Skin of body (tissue), 2 donors: ENCODE data around the gene FAF2. TPM values are rescaled to one million over a fixed set of nuclear protein-coding genes. Genes with fewer than 3 reads are reported as not detected.
"Not testable (repeated sequence)": the region's sequence is repeated elsewhere in the genome, so short reads cannot be mapped to it uniquely, and the experiment has no call there.

Source experiments
- DNase-seq: peaks from one replicate; lab custom pipeline; 2025; lab: John Stamatoyannopoulos, UW
- total RNA-seq: library from RNA; depleted of rRNA; stranded (reverse); fragments of >200 nt; gene quantifications from one replicate; pipeline ENCODE4 v1.2.3, GENCODE V29; 2014

FAF2 gene, protein sequence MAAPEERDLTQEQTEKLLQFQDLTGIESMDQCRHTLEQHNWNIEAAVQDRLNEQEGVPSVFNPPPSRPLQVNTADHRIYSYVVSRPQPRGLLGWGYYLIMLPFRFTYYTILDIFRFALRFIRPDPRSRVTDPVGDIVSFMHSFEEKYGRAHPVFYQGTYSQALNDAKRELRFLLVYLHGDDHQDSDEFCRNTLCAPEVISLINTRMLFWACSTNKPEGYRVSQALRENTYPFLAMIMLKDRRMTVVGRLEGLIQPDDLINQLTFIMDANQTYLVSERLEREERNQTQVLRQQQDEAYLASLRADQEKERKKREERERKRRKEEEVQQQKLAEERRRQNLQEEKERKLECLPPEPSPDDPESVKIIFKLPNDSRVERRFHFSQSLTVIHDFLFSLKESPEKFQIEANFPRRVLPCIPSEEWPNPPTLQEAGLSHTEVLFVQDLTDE
- total RNA-seq: 32.4 TPM

DNA sequence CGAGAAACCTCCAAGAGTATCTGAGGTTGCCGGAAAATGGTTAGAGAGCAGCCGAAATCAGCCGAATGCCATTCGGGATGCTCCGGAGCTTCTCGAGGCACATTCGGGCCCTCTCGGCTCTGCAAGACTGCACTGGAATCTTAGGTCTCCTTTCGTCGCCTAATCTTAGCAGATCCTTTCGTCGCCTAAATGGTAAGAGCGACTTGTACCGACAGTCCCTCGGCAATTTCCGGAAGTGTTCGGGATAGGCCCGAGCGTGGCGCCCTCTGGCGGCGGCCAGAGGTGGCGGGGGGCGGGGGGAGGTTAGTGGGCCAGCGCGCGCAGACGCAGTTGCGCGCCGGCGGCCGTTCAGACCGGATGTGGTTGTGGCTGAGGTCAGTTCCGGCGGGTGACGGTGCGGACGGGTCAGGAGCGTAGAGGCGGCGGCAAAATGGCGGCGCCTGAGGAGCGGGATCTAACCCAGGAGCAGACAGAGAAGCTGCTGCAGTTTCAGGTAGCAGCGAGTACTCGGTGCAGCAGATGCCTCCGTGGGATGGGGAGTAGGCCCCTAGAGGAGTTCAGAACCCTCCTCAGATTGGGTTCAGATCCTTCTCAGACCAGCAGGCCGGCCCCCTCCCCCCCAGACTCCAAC is at the start of gene FAF2:
Gene FAF2 (plus strand): TSS at position 408 of the 631 bp plus-strand sequence. CDS start 23 bp downstream, at position 431.
- DNase-seq: peak; percentile 99

DNA sequence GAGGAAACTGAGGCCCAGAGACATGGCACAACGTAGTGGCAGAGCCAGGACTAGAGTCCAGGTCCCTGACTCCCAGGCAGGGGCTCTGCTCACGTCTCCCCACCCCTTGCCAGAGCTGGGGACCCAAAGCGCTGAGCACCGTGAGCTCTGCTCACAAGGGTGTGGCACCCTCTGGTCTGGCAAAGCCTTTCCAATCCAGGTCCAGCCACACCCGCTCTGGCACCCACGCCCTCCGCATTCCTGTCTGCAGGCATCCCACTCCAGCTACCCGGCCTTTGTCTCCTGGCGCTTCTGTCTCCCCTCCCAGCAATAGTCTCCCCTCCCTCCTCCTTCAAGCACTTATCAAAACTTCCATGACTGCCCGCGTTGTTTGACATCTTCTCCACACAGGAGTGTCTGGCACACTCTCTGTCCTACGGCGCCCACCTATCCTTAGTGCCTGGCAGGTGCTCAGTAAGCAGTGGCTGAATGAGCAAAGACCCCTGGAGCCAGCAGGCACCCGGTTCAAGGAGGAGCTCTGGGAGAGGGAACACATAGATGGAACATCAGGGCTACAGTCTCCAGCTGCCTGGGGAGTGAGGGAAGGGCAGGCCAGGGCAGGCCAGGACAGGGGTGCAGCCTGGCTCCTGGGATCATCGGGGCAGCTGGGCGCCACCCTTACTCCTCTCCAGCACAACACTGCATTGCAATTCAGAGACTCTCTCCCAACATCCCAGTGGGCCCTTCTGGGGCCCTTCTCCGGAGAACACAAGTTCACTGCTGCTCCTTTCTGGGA is 47.6 kb upstream of the FAF2 start:
- DNase-seq: no peak

DNA sequence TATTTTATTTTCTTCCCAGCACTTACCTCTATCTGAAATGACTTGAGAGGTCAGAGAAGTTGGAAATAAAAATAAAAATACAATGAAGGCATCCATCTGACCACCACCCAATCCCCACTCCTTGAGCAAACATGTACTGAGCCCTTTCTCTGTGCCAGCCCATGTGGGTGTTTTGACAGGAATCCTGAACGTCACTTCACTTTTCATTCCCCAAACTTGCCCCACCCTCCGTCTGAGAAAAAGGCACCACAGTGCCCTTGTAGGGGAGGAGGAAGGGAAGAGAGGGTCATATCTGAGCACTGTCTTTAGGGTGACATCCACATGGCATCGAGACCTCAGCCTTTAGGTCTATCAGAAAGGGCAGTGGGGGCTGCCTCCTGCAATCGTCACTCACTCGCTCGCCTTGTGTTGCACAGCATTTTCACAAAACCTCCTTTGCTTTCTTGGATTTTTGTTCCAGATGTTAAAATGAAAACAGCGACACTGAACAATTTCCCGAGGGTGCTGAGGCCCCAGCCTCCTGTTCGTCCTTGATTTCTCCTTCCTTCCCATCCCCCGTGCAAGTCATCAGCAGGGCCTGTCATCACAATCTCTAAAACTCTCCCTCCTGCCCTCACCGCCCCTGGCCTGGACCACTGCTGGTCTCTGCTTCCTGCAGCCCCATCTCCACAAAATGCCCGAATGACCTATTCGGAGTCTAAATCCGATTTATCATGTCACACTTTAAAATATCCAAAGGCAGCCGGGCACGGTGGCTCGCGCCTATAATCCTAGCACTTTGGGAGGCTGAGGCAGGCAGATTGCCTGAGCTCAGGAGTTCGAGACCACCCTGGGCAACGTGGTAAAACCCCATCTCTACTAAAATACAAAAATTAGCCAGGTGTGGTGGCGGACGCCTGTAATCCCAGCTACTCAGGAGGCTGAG is 46.6 kb upstream of the FAF2 start:
- no peak for DNase-seq

DNA sequence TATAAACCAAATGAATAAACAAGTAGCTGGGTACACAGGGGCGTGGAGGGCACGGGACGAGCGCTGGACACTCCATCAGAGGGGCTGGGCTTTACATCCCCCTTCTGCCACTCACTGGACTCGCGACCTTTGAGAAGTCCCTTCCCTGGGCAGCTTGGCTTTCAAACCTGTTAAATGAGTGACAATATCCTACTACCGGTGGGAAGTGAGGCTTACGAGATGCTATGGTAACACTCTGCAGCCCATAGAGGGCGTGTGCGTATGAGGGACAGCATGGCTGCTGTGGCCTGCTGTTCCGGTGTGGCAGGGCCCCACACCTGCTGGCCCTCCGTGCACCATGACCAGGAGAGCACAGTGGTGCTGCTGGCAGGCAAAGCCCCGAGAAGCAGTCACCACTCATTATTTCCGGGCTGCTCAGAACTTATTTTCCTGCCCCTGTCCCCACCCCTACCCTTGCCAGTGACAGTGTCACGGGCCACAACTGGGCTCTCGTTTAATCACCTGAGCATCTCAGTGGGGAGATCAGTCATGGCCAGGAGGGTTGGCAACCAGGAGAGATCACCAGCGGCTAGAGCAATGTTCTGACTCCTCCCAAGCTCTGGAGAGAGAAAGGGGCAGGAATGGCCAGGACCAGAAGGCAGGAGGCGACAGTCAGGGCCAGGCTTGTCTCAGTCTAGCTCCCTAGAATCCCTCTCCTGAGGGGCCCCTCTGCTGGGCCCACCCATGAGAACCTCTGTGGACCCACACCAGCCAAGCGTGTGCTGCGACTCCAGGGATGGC is 42.3 kb upstream of the FAF2 start:
- DNase-seq: no peak

DNA sequence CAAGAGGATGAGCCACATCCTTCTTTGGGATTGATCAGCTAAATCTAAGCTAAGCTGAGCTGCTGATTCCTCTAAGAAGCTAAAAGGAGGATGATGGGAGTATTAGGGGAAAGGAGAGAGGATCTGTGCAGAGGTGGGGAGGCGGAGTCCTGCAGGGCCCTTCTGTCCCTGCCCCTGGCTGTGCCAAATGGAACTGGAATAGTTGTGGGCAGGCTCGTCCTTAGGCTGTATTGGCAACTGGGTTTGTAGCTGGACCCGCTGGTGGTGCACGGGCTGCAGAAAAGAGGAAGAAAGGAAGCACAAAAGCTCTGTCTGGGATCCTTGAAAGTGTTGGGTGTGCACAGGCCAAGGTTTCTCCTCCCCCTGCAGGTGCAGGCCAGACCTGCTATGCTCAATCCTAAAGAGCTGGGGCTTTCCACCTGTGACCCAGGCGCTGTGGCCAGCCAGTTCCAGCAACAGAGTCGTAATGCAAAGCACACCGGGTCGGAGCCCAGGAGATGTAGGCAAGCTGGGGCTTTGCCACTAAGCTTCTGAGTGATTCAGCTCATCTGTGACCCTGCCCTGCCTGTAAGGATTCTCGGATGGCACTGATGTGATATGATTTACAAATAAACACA is 41.6 kb upstream of the FAF2 start:
- DNase-seq: no peak

DNA sequence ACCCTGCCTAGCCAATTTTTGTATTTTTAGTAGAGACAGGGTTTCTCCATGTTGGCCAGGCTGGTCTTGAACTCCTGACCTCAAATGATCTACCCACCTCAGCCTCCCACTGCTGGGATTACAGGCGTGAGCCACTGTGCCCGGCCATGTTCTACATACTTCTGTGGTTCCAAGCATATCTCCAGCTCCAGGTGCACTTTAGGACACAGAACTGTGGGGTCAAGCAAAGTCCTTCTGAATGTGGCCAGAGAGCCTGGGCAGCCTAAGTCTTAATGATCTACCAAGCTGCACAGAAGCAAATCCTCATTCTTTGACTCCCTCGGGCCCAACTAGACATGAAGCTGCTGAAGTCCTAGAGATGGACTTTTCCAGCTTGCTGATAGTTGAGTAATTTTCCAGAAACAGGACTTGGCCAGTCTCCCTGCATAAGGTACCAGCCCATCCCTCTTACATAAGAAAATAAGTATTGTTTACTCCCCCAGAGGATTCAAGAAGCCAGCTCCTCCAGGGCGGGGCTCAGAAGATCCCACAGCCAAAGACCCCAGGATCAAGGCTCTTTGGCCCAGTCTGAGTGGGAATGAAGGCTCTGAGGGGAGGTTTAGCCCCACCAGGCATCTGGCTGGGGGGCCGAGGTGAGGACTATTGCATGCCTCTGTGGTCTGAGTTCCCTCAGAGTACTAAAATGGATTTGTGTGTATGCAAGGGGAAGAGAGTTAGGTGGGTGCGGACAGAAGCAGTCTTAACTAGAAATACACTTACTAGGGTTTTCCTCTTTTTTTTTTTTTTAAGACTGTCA is 40.5 kb upstream of the FAF2 start:
- no peak for DNase-seq

DNA sequence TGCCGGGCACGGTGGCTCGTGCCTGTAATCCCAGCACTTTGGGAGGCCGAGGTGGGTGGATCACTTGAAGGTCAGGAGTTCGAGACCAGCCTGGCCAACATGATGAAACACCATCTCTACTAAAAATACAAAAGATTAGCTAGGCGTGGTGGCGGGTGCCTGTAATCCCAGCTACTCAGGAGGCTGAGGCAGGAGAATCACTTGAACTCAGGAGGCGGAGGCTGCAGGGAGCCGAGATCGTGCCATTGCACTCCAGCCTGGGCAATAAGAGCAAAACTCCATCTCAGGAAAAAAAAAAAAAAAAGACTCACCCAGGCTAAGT is 40.0 kb upstream of the FAF2 start:
- DNase-seq: not testable (repeated sequence)

DNA sequence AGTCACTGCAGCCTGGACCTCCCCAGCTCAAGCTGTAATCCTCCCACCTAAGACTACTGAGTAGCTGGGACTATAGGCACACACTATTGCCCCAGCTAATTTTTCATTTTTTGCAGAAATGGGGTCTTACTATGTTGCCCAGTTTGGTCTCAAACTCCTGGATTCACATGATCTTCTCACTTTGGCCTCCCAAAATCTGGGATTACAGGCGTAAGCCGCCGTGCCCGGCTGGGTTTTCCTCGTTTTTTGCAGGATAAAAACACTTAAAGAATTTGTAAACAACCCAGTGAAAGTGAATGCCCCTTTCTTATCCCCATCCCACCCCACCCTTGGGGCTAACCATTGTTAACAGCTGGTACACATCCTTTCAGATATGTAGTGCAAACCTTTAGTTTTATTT is 39.6 kb upstream of the FAF2 start:
- no peak for DNase-seq

DNA sequence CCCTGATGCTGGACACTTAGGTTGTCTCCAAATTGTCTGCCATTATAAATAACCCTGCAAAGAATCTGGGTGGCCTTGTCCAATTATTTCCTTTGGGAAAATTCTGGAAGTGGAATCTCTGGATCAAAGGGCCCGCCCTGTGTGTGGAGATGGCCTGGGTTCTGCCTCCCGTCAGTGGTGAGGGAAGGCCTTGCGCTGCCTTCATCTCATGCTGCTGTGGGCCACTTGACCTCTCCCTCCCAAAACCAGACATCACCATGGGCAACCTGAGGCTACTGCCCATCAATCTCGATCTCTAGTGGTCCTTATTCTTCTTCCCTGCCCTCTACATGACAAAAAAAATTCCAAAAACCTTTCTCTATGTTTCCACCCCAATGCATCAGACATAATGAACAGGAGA is 38.4 kb upstream of the FAF2 start:
- no peak for DNase-seq

DNA sequence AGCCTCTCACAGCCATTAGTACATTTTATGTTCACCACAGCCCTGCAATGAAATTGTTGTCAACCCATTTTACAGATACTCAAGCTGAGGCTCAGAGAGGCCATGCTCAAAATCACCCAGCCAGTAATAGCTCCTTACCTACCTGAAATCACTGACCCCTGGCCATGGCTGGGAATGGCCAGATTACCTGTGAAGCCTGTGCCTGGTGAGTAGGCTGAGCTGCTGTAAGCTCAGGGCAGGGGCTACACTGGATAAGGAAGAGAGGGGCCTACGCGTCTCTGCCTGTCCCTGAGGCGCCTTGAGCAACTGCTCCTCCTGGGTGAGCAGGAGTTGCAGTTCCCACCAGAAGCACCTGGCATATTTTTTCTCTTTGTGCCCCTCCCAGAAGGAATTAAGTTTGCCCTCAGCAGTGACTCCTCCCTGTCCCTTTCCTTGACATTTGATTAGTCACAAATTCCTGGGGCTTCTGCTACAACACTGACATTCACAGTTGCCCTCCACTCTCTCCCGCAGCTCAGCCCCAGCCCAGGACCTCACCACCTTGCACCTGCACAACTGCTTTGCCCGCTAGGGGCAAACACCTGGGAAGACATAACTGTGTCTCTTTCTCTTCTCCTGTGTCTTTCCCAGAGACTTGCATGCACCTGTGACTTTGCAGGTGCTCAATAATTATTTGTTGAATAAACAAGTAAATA is 37.6 kb upstream of the FAF2 start:
- DNase-seq: no peak

DNA sequence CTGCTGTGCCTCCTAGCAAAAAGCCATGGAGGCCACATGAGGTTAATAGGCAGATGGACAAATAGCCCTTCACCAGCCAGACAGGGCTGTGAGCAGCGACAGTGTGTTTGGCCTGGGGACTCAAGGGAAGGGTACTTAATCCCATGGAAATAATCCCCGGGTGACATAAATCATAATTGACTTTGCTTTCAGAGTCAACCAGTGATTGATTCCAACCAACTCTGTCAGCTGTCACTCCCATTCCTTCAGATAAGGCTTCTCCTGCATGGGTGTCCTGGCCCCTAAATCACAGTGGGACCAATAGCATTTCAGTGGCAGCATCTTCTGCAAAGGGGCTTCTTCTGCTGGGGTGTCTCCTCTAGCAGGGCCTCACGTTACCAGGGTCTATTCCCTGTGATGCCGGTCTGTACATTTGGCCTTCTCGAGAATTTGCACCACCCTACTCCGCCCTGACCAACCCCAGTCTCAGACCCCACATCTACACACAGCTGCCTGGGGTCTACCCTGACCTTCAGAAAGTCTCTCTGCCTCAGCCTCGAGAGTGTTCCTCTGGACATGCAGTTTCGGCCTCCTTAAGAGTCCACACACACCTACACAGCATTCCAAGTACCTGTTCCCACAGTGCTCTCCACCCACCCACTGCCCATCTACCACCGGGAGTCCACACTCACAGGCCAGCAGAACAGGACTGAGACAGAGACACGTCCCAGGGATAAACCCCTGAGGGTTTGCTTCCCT is 35.5 kb upstream of the FAF2 start:
- DNase-seq: no peak

DNA sequence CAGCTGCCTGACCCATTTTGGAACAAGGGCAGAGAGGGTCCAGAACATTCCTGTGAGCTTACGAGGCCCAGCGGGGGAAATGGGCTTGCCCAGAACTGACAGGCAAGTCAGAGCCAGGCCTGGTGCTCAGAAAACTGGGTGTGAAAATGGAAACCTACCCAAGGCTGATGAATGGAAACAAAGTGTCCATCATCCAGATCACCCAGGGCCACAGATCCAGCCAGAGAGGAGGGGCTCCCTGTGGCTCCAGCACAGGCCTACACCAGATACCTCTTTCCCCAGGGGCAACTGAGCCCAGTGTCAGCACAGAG is 35.0 kb upstream of the FAF2 start:
- DNase-seq: no peak

DNA sequence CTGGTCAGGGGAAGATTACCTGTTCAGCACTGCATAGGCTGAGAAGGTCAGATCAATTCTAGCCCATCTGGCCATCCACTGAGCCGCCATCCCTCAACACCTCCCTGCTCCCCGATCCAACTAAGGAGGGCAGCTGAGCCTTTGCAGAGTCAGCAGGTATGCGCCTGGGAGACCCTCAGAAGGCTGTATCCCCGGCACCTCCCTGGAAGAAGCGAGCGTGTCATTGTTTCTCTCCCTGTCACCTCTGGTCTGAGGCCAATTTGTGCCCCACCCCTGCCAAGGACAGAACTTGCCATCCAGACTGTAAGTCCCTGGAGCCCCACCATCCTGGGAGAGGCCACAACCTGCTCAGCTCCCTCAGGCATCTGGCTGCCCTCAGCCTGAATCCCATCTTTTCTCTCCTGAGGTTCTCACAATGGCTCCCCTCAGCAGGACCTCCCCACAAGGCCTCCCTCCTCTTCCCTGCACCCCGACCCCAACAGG is 34.4 kb upstream of the FAF2 start:
- no peak for DNase-seq

DNA sequence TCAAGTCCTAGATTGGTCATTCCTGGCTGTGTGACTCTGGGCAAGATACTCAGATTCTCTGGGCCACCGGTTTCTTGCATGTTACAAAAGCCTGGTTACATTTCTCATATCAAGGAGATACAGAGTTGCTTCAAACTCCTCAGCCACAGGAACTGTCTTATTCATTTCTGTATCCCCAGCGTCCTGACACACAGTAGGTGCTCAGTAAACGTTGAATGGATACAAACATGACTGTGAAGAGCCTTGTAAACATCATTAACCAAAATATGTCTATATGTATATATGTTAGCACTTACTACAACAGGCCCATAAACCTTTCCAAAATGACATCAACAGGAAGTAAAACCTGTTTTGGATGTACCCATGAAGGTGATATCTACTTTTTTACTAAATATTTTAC is 33.5 kb upstream of the FAF2 start:
- DNase-seq: no peak

DNA sequence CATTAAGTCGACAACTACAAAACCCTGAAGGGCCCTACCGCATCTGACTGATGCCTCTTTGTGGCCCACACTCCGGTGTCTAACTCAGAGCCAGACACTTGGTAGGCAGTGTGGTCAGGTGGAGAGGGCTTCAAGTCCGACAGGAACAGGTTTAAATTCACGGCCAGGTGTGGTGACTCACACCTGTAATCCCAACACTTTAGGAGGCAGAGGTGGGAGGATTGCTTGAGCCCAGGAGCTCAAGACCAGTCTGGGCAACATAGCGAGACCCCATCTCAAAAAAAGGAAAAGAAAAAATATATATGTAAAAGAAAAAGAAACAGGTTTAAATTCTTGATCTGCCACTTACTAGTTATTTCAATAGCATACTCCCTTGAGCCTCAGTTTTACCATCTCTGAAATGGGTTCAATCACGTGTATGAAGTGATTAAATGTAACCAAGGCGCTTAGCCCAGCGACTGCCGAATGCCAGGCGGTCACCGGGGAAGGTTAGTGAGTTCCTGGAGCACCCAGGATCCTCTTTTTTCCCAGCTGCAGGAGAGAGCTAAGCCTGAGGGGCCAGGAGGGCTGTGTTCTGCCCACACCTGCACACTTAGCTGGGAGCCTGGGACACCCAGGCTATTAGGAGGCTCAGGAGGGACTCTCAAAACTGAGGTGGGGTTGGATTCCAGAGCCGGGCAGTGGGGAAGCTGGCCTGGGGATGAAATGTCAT is 32.8 kb upstream of the FAF2 start:
- DNase-seq: no peak

DNA sequence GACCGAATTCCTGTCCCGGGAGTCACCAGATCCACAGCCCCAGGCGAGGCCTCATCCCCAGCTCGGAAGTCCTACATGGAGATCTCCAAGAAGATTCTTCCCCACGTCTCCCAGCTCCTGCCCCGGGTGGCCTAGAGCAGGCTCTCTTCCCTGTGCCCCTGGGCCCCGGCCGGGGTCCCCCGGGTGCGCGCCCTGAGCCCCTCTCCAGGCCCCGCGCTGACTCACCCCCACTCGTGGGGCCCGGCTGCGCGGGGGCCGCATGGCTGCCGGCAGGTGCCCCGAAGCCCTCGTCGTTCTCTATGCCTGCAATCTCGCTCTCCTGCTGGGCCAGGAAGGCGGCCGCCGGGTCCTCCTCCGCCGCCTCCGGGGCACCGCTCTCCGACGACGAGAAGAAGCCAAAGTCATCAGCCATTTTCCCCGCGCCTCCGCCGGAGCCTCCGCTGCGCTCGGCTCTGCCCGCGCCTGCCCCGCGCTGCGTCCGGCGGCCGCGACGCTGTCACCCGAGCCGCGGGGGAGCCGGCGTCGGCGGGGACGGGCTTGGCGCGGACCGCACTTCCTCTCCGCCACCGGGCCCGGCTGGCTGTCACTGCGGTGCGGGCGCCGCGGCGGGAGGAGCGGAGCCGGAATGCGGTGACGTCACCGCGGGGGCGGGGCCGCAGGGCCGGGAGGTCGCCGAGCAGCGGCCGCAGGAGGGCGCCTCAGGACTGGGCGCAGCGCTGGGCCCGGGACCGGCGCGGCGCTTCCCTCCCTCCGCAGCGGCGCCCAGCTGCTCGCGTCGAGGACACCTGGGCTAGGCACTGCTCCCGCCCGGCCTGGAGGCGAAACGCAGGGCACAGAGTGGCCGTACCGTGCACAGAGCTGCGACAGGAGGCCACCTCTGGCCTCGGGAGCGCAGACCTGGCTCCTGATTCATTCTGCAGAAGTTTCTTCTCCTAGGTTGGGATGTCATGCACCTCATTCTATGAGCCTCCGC is 31.9 kb upstream of the FAF2 start, which contains the start of gene CLTB:
Gene CLTB (minus strand): TSS at position 588 of the 973 bp plus-strand sequence. CDS start 176 bp downstream, at position 412.
- peak; percentile 76 for DNase-seq
